ENCODE measurements around the gene FBXO22.
"Not testable (repeated sequence)": the region's sequence is repeated elsewhere in the genome, so short reads cannot be mapped to it uniquely, and the experiment has no call there.

Gene FBXO22

GRCh38 chr15:75903331-75904239 is at the start of gene FBXO22:
Gene FBXO22, plus strand, starts transcription at chr15:75903878. Its CDS starts 86 bp downstream, at chr15:75903964.
- peaks cover 0 to 4% of the 10 kb centered on the region in 2 donors for H3K36me3 ChIP-seq (ENCODE audit: control insufficient read depth in 1 of 2, insufficient read depth in 2 of 2, low read length in 2 of 2)
- H3K9ac ChIP-seq (ENCODE audit: low read depth in 1 of 2, low read length in 2 of 2) = peak within 1 kb of the TSS; percentile 91 to 93
- H3K27me3 ChIP-seq (ENCODE audit: control insufficient read depth in 1 of 2, insufficient read depth in 2 of 2, low read length in 2 of 2) = no peaks in the 10 kb centered on the region
- H3K27ac ChIP-seq (ENCODE audit: low read depth, low read length) = peak within 1 kb of the TSS; percentile 81
- no peaks in the 10 kb centered on the region for H3K9me3 ChIP-seq (ENCODE audit: control insufficient read depth in 1 of 2, low read length in 2 of 2)
- peaks cover 13 to 16% of the 10 kb centered on the region in 2 donors for H3K4me1 ChIP-seq (ENCODE audit: control insufficient read depth in 1 of 2, insufficient read depth in 2 of 2, low read length in 2 of 2)
- peak within 1 kb of the TSS; percentile 86 to 96 for H3K4me3 ChIP-seq (ENCODE audit: low read depth in 1 of 2, low read length in 2 of 2)

GRCh38 chr15:75857886-75858285 is 45.8 kb upstream of the FBXO22 start:
- Histone ChIP-seq H3K27ac (ENCODE audit: low read depth, low read length) (no peak overlapping the region), H3K4me1 (ENCODE audit: control insufficient read depth in 1 of 2, insufficient read depth in 2 of 2, low read length in 2 of 2) (no peaks in the 10 kb centered on the region), H3K36me3 (ENCODE audit: control insufficient read depth in 1 of 2, insufficient read depth in 2 of 2, low read length in 2 of 2) (no peaks in the 10 kb centered on the region), H3K27me3 (ENCODE audit: control insufficient read depth in 1 of 2, insufficient read depth in 2 of 2, low read length in 2 of 2) (no peaks in the 10 kb centered on the region), H3K4me3 (ENCODE audit: low read depth in 1 of 2, low read length in 2 of 2) (no peak overlapping the region), H3K9ac (ENCODE audit: low read depth in 1 of 2, low read length in 2 of 2) (no peak overlapping the region), H3K9me3 (ENCODE audit: control insufficient read depth in 1 of 2, low read length in 2 of 2) (no peaks in the 10 kb centered on the region)

- H3K4me3 ChIP-seq (ENCODE audit: low read depth in 1 of 2, low read length in 2 of 2) = no peak overlapping the region
- H3K36me3 ChIP-seq (ENCODE audit: control insufficient read depth in 1 of 2, insufficient read depth in 2 of 2, low read length in 2 of 2) = no peaks in the 10 kb centered on the region
- no peaks in the 10 kb centered on the region for H3K9me3 ChIP-seq (ENCODE audit: control insufficient read depth in 1 of 2, low read length in 2 of 2)
- H3K9ac ChIP-seq (ENCODE audit: low read depth in 1 of 2, low read length in 2 of 2) = no peak overlapping the region
- H3K27me3 ChIP-seq (ENCODE audit: control insufficient read depth in 1 of 2, insufficient read depth in 2 of 2, low read length in 2 of 2) = no peaks in the 10 kb centered on the region
- no peak overlapping the region for H3K27ac ChIP-seq (ENCODE audit: low read depth, low read length)
- H3K4me1 ChIP-seq (ENCODE audit: control insufficient read depth in 1 of 2, insufficient read depth in 2 of 2, low read length in 2 of 2) = no peaks in the 10 kb centered on the region
These were observed 41.8 kb upstream of the FBXO22 start for GRCh38 chr15:75861750-75862402.

GRCh38 chr15:75862796-75863195 is 40.9 kb upstream of the FBXO22 start:
- no peaks in the 10 kb centered on the region for H3K36me3 ChIP-seq (ENCODE audit: control insufficient read depth in 1 of 2, insufficient read depth in 2 of 2, low read length in 2 of 2)
- no peak overlapping the region for H3K4me3 ChIP-seq (ENCODE audit: low read depth in 1 of 2, low read length in 2 of 2)
- H3K9me3 ChIP-seq (ENCODE audit: control insufficient read depth in 1 of 2, low read length in 2 of 2) = no peaks in the 10 kb centered on the region
- H3K4me1 ChIP-seq (ENCODE audit: control insufficient read depth in 1 of 2, insufficient read depth in 2 of 2, low read length in 2 of 2) = no peaks in the 10 kb centered on the region
- no peak overlapping the region for H3K27ac ChIP-seq (ENCODE audit: low read depth, low read length)
- no peaks in the 10 kb centered on the region for H3K27me3 ChIP-seq (ENCODE audit: control insufficient read depth in 1 of 2, insufficient read depth in 2 of 2, low read length in 2 of 2)
- no peak overlapping the region for H3K9ac ChIP-seq (ENCODE audit: low read depth in 1 of 2, low read length in 2 of 2)

- Histone ChIP-seq H3K9me3 (ENCODE audit: control insufficient read depth in 1 of 2, low read length in 2 of 2) (no peaks in the 10 kb centered on the region), H3K36me3 (ENCODE audit: control insufficient read depth in 1 of 2, insufficient read depth in 2 of 2, low read length in 2 of 2) (no peaks in the 10 kb centered on the region), H3K27ac (ENCODE audit: low read depth, low read length) (no peak overlapping the region), H3K4me1 (ENCODE audit: control insufficient read depth in 1 of 2, insufficient read depth in 2 of 2, low read length in 2 of 2) (no peaks in the 10 kb centered on the region), H3K4me3 (ENCODE audit: low read depth in 1 of 2, low read length in 2 of 2) (no peak overlapping the region), H3K27me3 (ENCODE audit: control insufficient read depth in 1 of 2, insufficient read depth in 2 of 2, low read length in 2 of 2) (no peaks in the 10 kb centered on the region), H3K9ac (ENCODE audit: low read depth in 1 of 2, low read length in 2 of 2) (no peak overlapping the region)
These were observed 39.2 kb upstream of the FBXO22 start for GRCh38 chr15:75864213-75865059.

GRCh38 chr15:75866045-75866444 is 37.6 kb upstream of the FBXO22 start:
- not testable (repeated sequence) for H3K9ac ChIP-seq (ENCODE audit: low read depth in 1 of 2, low read length in 2 of 2); H3K9me3 ChIP-seq (ENCODE audit: control insufficient read depth in 1 of 2, low read length in 2 of 2); H3K4me1 ChIP-seq (ENCODE audit: control insufficient read depth in 1 of 2, insufficient read depth in 2 of 2, low read length in 2 of 2); H3K27ac ChIP-seq (ENCODE audit: low read depth, low read length); H3K4me3 ChIP-seq (ENCODE audit: low read depth in 1 of 2, low read length in 2 of 2); H3K27me3 ChIP-seq (ENCODE audit: control insufficient read depth in 1 of 2, insufficient read depth in 2 of 2, low read length in 2 of 2); H3K36me3 ChIP-seq (ENCODE audit: control insufficient read depth in 1 of 2, insufficient read depth in 2 of 2, low read length in 2 of 2)

GRCh38 chr15:75866916-75867315 is 36.8 kb upstream of the FBXO22 start:
- Histone ChIP-seq H3K4me1 (ENCODE audit: control insufficient read depth in 1 of 2, insufficient read depth in 2 of 2, low read length in 2 of 2) (no peaks in the 10 kb centered on the region), H3K27me3 (ENCODE audit: control insufficient read depth in 1 of 2, insufficient read depth in 2 of 2, low read length in 2 of 2) (no peaks in the 10 kb centered on the region), H3K9ac (ENCODE audit: low read depth in 1 of 2, low read length in 2 of 2) (no peak overlapping the region), H3K9me3 (ENCODE audit: control insufficient read depth in 1 of 2, low read length in 2 of 2) (no peaks in the 10 kb centered on the region), H3K36me3 (ENCODE audit: control insufficient read depth in 1 of 2, insufficient read depth in 2 of 2, low read length in 2 of 2) (no peaks in the 10 kb centered on the region), H3K27ac (ENCODE audit: low read depth, low read length) (no peak overlapping the region), H3K4me3 (ENCODE audit: low read depth in 1 of 2, low read length in 2 of 2) (no peak overlapping the region)

GRCh38 chr15:75867449-75867848 is 36.2 kb upstream of the FBXO22 start:
- H3K4me3 ChIP-seq (ENCODE audit: low read depth in 1 of 2, low read length in 2 of 2) = no peak overlapping the region
- H3K27me3 ChIP-seq (ENCODE audit: control insufficient read depth in 1 of 2, insufficient read depth in 2 of 2, low read length in 2 of 2) = no peaks in the 10 kb centered on the region
- no peaks in the 10 kb centered on the region for H3K9me3 ChIP-seq (ENCODE audit: control insufficient read depth in 1 of 2, low read length in 2 of 2)
- H3K4me1 ChIP-seq (ENCODE audit: control insufficient read depth in 1 of 2, insufficient read depth in 2 of 2, low read length in 2 of 2) = no peaks in the 10 kb centered on the region
- no peak overlapping the region for H3K27ac ChIP-seq (ENCODE audit: low read depth, low read length)
- H3K36me3 ChIP-seq (ENCODE audit: control insufficient read depth in 1 of 2, insufficient read depth in 2 of 2, low read length in 2 of 2) = no peaks in the 10 kb centered on the region
- no peak overlapping the region for H3K9ac ChIP-seq (ENCODE audit: low read depth in 1 of 2, low read length in 2 of 2)

- Histone ChIP-seq H3K9me3 (ENCODE audit: control insufficient read depth in 1 of 2, low read length in 2 of 2) (no peaks in the 10 kb centered on the region), H3K27me3 (ENCODE audit: control insufficient read depth in 1 of 2, insufficient read depth in 2 of 2, low read length in 2 of 2) (no peaks in the 10 kb centered on the region), H3K4me3 (ENCODE audit: low read depth in 1 of 2, low read length in 2 of 2) (no peak overlapping the region), H3K4me1 (ENCODE audit: control insufficient read depth in 1 of 2, insufficient read depth in 2 of 2, low read length in 2 of 2) (no peaks in the 10 kb centered on the region), H3K9ac (ENCODE audit: low read depth in 1 of 2, low read length in 2 of 2) (no peak overlapping the region), H3K36me3 (ENCODE audit: control insufficient read depth in 1 of 2, insufficient read depth in 2 of 2, low read length in 2 of 2) (no peaks in the 10 kb centered on the region), H3K27ac (ENCODE audit: low read depth, low read length) (no peak overlapping the region)
These were observed 35.7 kb upstream of the FBXO22 start for GRCh38 chr15:75868019-75868418.

GRCh38 chr15:75869446-75869845 is 34.2 kb upstream of the FBXO22 start:
- H3K27me3 ChIP-seq (ENCODE audit: control insufficient read depth in 1 of 2, insufficient read depth in 2 of 2, low read length in 2 of 2) = no peaks in the 10 kb centered on the region
- H3K36me3 ChIP-seq (ENCODE audit: control insufficient read depth in 1 of 2, insufficient read depth in 2 of 2, low read length in 2 of 2) = peaks cover 6 to 8% of the 10 kb centered on the region in 2 donors
- no peaks in the 10 kb centered on the region for H3K9me3 ChIP-seq (ENCODE audit: control insufficient read depth in 1 of 2, low read length in 2 of 2)
- no peak overlapping the region for H3K27ac ChIP-seq (ENCODE audit: low read depth, low read length)
- no peak overlapping the region for H3K4me3 ChIP-seq (ENCODE audit: low read depth in 1 of 2, low read length in 2 of 2)
- no peak overlapping the region for H3K9ac ChIP-seq (ENCODE audit: low read depth in 1 of 2, low read length in 2 of 2)
- no peaks in the 10 kb centered on the region for H3K4me1 ChIP-seq (ENCODE audit: control insufficient read depth in 1 of 2, insufficient read depth in 2 of 2, low read length in 2 of 2)

All from duodenal mucosa (tissue), 2 donors.